A204.1 (cell line): ENCODE measurements around the gene CSMD2.

Source experiments
- FAIRE-seq: peaks from 2 replicates; lab custom pipeline; 2012; peaks lifted over from hg19 to GRCh38; lab: Jason Lieb, UNC

CSMD2 gene

DNA sequence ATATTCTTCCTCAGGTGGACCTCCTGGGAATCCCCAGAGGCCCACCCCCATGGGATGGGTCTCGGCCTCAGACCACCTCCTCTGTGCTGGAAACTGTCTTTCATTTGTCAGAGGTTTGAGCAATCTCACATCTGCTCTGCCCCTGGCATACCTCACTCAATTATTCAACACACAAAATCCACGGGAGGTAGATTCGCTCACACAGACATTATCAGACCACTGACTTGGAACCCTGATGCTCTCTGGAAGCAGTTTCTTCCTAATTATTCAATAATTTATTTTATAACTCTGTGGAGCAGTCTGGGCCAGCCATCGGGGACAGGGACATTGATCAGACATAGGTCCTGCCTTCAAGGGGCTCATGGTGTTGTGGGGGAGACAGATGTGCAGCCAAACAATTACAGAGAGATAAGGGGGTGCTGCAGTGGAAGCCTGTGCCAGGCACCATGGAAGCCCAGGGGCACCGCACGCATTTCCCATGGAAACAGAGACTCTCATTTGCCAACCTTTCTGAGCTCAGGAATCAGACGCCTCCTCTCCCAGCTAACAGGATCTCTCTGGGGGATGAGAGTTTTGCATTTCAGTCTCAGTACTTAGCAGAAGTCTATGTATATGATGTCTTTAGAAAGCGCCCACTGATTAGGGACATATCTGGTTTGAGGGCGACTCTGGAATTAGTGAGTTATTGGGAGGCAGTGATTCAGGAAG, 204.7 kb downstream of the CSMD2 start:
- FAIRE-seq: no peak

DNA sequence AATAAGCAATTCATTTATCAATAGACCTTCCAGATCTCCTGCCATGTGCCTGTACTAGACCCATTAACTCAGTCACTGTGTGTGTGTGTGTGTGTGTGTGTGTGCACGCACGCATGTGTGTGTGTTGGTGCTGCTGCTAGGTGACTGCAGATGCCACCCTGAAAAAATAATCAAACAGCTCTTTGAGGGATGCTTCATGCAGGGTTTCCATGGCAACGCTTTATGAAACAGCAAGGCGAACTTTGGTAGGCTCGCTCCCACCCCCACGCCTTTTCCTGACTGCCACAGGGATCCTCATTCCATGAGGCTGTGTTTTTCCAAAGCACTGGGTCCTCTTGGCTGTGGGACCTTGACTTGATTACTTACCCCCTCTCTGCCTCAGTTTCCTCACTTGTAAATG, 207.2 kb downstream of the CSMD2 start:
- FAIRE-seq: no peak

DNA sequence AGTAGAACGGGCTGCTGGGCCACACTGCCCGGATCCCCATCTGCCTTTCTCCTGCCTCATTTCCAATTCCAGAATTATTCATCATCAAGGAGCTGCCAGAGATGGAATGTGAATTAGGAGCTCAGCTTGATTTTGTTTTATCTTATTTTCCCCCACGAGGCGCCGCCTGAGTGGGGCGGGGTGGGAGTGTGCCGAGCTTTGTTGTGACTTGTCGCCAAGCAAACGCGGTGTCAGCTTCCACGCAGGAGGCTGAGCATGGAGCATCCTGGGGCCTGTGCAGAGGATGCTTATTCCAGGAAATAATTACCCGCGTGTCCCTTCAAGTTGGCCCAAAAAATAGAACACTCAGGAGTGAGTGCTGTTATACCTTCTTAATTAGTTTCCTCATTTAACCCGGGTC, 209.9 kb downstream of the CSMD2 start:
- no peak for FAIRE-seq

DNA sequence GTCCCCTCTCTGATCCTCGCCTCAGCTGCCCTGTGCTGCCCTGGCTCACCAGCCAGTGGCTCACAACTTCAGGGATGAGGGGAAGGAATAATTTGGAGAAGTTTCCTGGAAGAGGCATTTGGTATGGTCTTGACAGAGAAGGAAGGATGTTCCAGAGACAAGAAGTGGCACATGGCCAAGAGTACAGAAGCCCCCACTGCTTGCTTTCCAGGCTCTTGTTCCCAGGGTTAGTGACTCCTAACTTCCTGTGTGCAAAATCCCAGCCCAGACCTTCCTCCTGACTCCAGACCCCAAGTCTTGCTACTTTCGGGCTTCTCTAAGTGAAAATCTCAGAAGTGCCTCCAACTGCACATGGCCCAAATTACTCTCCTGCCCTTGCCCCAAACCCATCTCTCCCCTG, 215.5 kb downstream of the CSMD2 start:
- no peak for FAIRE-seq

DNA sequence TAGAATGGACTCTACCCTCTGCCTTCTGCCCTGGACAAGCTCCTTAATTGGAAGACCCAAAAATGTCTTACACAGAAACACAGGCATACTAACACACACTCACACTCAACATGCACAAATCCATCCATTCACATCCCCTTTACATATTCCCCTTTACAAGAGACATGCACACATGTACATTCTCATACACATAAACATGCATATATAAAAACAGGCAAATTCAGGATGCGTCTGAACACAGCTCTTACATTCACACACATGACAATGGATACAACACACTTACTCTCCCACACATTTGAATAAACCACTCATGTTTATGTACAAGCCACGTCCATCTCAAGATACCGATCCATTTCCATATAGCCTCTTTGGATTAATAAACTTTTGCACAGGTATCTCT, 216.7 kb downstream of the CSMD2 start:
- no peak for FAIRE-seq

DNA sequence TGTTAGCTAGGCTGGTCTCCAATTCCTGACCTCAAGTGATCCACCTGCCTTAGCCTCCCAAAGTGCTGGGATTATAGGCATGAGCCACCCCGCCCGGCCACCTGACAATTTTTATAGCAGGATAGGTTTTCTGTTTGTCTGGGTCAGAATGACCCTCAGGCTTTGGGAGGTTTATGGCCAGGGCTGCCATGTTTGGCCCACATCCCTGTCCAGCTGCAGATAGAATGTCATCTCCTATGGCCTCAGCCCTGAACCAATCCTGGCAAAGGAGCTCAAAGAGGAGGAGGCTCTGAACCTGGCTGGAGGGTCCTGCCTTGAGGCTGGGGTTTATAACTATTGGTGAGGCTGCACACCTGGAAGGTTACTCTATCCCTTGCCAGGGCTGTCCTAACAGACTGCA, 218.2 kb downstream of the CSMD2 start:
- no peak for FAIRE-seq

DNA sequence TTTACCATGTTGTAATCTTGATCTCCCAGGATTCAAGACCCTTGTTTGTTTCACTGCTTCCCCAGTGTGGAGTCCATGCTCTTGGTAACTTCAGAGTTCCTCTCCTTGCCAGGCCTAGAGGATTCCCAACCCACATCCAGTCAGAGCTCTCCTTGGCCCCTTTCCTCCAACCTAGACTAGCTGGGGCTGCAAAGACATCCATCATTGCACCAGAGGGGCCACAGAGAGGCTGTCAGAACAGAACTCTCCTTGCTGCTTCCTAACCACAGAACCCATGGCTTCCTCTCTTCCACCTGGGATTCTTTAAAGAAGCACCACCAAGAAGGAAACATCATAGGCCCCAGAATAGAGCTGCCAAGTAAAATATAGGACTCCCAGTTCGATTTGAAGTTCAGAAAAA, 220.2 kb downstream of the CSMD2 start:
- no peak for FAIRE-seq

DNA sequence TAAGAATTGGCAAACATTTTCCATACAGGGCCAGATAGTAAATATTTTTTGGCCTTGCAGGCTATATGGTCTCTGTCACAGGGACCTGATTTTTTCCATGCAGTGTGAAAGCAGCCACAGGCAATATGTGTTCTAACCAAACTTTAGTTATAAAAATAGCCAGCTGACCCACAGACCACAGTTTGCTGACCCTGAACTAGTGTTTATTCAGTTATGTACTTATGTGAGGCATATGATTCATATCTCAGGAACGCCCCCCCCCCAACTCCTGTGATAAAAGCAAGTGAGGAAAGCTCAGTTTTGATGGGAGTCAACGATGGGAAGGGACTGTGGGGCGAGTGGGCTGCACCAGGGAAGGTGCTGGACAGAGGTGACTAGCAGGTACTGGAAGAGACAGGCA, 221.1 kb downstream of the CSMD2 start:
- FAIRE-seq: no peak

DNA sequence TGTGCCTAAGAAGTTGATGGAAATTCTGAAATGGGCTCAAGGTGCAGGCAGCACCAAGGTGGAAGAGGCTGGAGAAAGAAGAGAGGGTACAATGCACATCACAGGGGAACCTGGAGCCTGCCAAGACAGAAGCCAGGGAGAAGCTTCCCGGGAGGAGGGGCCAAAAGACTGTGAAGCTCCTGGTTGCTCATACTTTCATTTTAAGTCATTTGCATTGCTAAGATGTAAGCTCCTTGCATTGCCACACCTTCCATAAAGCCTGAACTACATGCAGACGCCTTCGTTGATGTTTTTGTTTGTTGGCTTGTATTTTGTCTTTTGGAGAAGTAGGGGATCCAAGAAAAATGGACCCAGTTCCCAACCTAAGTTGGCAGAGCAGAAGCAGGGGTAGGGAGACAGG, 232.2 kb downstream of the CSMD2 start:
- FAIRE-seq: no peak

DNA sequence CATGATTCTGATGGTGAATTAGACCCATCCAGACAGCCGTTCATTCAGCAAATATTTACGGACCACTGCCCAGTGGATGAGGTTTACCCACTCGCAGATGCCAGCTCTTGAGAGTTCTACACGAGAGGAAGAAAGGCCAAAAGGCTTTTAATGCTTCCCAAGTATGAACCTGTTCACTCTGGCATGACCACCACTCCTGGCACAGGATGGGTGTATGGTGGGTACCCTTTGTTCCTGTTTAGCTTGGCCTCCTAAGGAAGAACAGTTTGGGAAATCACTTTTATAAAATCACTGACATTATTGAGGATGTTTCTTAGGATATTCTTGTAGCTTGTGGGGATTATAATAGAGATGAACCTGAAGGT, 233.9 kb downstream of the CSMD2 start:
- no peak for FAIRE-seq

DNA sequence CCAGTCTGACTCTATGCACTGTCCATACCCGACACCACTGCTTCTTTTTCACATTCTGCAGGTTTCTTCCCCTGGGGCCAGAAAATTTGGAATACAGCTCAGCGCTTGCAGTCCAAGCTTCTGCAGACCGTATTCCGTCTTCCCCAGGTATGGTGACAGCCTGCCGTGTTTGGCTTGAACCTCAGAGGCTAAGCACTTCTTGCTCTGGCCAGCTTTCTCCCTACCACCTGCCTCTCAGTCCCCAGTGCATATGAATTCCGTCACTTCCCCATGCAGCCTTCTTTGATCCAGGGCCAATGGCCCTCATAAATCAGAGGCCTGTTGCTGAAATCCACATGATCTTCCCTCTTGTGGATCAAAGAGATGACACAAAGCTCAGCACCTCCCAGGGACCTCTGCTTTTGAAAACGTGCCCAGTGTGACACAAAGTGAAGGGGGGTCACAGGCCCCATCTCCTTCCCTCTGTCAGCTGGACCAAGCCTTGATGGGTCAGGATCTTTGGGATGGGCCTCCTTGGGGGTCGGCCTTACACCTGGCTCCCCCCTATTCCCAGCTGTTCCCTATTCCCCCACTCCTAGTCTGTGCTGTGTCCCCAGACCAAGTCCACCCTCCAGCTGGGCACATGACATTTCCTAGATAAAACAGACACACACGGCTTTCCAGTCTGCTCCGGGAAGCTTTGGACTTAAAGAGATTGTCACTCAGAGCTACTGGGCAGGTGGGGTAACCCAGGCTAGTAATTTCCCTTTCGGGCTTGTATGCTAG, 234.5 kb downstream of the CSMD2 start:
- FAIRE-seq: no peak

DNA sequence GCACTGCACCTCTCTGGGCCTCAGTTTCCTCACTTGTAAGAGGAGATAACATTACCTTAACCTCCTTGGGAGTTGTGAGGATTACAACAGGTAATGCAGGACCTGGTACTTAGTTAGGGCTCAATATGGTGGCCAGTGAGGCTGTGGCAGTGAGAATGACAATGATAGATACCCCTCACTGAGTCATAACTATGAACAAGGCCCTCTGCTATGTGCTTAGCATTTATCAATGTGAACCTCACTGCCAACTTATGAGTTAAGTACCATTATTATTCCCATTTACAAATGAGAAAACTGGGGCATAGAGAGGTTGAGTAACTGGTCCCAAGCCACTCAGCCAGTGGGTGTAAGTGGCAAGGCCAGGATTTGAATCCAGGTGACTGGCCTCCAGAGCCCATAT, 236.8 kb downstream of the CSMD2 start:
- FAIRE-seq: no peak

DNA sequence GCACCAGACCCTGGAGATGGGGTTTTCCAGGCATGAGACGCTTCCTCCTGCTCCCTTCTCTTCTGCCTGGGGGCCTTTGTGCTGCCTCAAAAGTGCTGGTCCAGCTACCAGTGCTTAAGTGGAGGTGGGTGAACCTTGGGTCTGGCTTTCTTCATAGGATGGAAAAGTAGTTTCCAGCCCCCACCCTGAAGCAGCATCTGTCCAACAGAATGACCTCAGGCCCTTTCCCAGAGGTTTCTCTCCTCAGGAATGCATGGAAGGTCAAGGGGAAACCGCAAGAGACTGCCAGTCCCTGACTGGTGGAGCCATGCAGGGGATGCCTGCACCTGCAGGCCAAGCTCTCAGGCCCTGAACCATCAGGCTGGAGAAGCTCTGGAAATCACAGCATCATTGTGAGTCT, 237.3 kb downstream of the CSMD2 start:
- FAIRE-seq: no peak

DNA sequence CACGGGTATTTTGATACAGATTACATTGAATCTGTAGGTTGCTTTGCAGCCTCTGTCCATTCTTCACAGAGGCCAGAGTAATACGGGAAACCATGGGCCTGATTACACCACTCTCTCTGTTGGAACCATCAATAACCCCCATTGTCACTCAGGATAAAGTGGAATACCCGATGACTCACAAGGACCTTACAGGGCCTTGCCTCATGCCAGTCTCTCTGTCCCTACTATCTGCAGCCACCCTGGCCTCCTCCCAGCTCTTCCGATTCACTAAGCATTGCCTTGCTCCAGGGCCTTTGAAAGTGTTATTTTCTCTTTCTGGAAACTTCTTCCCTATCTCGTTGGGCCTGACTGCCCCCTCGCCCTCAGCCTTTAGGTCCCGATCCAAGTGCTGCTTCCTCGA, 239.4 kb downstream of the CSMD2 start:
- FAIRE-seq: no peak

DNA sequence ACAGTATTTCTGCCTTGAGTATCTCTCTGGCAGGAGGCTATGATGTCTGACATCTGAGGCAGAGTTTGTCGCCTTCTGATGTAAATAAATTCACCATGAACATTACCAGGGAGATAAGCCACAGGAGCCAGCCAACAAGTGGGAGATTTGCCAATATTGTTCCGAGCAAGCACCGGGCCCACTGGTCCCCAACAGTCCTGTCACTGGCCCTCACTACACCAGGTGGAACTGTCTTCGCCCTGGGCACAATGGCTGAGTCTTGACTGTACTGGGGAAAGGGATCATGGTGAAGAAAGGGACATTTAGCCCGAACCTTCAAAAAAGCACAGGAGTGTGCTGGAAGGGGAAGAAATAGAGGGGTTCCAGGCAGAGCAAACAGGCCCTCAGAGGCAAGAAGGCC, 243.7 kb downstream of the CSMD2 start:
- FAIRE-seq: no peak

DNA sequence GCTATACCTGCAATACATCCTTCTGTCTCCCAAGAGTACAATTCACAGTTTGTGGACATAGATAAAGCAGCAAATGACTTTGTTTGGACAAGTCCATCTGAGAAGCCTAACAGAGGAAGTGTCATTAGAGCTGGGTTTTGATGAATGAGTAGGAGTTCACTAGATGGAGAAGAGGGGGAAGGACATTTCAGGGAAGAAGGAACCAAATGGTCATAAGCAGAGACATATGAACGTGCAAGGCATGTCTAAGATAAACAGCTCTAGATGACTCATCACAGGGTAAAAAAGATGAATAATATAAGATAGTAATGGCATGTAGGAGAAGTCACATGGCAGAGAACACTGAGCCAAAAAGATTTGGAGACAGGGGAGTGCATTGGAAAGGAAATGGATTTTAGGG, 246.7 kb downstream of the CSMD2 start:
- FAIRE-seq: no peak

DNA sequence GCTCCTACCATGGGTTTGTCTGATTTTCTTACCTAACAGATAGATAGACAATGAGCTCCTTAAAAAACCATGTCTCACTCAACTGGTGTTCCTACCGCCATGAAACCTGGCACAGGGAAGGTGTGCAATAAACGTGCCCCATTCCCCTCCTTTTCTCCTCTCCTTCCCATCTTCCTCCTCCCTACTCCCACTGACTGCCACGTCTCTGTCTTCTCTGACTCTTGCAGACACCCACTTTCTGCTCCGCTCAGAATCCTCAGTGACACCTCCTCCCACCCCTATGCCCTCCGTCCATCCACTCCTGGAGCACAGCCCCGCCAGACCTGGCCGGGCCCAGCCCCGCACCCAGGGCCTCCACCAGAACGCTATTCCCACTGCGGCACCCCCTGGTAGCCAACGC, 248.2 kb downstream of the CSMD2 start:
- FAIRE-seq: no peak

DNA sequence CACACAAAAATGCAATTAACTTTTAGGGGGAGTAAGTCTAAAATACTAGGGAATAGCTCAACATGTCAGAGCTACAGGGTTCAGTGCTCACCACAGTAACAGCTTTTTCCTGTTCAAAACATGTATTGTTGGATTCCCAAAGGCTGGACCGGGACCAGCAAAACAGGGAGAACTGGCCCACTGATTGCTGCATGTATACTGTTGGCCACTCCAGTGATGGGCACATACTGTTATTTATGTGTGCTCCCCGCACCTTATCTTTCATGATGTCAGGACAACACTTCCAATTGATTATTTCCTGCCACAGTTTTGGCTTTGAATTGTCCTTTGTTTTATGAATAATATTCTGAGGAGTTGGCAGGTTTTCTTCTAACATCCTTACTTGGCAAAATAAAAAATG, 250.5 kb downstream of the CSMD2 start:
- FAIRE-seq: no peak

DNA sequence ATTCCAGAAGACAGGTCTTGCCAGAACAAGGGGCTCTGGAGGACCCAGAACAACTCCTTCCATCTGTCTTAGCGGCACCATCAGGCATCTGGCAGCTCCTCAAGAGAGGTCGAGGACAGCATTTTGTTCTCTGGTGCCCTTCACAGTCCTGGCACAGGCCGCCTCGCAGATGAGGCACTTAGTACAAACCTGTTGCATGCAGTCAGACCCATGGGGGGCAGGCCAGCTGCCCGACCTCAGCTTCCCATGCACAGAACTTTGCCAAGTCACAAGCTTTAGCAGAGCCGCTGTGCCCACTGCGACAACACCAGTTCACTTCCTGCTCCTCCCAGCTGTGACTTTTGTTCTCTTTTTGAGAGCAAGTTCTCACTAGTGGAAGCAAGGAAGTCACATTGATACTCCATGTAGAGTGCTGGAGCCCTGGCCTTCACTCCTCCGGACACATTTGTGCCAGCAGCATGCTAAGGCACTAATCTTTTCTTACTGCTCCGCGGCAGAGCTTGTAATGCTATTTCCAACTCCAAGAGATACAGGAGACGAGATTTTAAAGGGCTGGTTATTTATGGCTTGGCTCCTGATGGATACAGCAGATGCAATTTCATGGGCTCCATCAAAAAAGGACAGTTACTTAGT, 256.6 kb downstream of the CSMD2 start:
- no peak for FAIRE-seq

DNA sequence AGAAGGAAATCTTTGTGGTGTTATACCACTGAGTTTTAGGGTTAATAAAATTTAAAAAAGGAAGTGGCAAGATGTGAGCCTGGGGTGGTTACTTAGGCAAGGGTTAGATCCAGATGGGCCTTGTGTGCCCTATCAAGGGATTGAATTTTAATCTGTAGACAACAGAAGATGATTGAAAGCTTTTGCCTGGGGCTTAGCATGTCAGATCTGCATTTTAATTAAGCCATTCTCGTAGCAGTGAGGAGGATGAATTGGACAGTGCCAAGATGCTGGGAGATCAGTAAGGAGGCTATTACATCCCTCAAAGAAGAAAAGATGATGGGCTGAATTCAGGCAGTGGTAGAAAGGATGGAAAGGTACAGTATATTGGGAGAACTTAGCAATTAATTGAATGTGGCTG, 258.9 kb downstream of the CSMD2 start:
- FAIRE-seq: no peak

DNA sequence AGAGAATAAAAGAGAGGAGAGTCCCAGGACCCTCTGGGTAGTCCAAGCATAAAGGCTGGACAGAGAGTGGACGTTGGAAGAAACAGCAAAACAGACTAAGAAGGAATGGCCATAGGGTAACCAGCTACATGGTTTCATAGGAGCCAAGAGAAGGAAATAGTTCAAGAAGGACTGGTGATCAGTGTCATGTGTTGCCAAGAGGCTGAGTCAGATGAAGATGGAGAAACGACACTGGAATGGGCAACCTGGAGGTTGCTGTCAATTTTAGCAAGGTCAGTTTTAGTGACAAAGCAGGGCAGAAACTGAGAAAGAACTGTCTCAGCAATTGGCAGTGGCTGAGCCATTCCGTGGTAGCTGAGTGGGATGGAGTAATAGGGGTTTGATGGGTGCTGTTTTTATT, 259.8 kb downstream of the CSMD2 start:
- FAIRE-seq: no peak

DNA sequence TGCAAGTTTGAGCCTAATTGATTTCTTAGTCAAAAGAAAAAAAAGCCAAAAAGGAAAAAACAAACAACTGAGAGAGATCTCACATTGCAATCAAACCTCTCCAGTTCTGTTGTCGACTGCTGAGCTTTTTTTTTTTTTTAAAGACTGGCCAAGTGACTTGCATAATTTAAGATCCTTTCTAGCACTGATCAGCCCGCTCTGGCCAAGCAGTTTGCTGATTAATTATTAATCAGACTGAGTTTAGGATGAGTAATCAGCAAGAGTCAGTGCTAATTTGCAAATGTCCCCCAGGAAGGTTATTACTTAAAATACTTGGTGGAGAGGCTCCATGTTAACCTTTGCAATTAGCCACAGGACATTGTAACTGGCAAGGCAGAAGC, 261.8 kb downstream of the CSMD2 start:
- FAIRE-seq: no peak

DNA sequence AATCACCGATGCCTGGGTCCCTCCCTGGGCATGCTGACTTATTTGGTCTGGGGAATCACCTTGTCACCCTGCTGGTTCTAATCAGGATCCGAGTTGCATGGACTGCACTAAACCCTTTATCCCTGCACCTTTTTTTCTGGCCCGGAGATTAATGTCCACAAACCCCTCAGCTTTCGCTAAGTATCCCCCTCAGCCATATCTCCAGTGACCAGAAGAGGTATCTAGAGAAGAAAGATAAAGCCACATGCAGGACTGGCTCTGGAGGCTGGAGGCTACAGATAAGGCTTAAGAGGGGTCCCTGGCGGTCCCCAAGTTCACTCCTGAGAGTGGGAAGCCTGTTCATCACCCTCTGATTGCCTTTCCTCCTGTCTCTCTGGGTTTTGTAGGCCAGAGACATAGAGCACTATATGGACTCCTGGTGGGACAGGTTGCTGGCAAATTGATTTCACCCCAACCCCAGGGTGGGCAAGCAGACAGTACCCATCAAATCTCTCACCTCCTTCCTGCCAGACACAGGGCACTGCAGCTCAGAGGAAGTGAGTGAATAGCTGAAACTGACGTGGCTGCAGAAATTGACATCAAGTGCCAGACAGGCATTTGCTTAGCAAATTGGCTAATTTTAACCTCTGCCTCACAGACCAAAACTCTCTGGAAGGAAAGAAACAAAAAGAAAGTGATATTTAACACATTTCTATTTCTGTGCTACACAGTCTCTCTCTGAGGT, 262.4 kb downstream of the CSMD2 start:
- no peak for FAIRE-seq
